Adrenal gland (tissue), 12 donors: Measurements from ENCODE around the gene NSMCE4A. TPM values are rescaled to one million over a fixed set of nuclear protein-coding genes. Genes with fewer than 3 reads are reported as not detected.

Source experiments
- DNase-seq, 7 donors: peaks; one replicate each; pipeline ENCODE4 v3.0.0-alpha.2; 2019 to 2020
- H3K27ac ChIP-seq, 5 donors: fragments of 200-600 bp; sonication (generic) in 4 of 5; 1 replicate in 3 of 5; 2 replicates in 2 of 5; pipeline versions ENCODE4 v1.5.1 to v1.8.0; 2016 to 2020; ENCODE audit warnings: mild to moderate bottlenecking in 1 of 5
- H3K27me3 ChIP-seq: fragments of 200-600 bp; 2 replicates; pipeline ENCODE4 v1.8.0; 2021
- H3K36me3 ChIP-seq, 2 donors: fragments of 200-600 bp; replicated peaks in 1 of 2; 1 replicate in 1 of 2; 2 replicates in 1 of 2; pipeline versions ENCODE4 v1.5.1 to v1.8.0; 2018 to 2022
- H3K4me1 ChIP-seq, 2 donors: fragments of 200-600 bp; replicated peaks in 1 of 2; 1 replicate in 1 of 2; 2 replicates in 1 of 2; pipeline versions ENCODE4 v1.5.1 to v1.8.0; 2018 to 2021
- H3K4me3 ChIP-seq, 4 donors: fragments of 200-600 bp; sonication (generic) in 3 of 4; one replicate each; pipeline ENCODE4 v1.5.1; 2016 to 2018
- H3K9me3 ChIP-seq, 3 donors: fragments of 200-600 bp; sonication (generic) in 1 of 3; replicated peaks in 1 of 3; 1 replicate in 2 of 3; 2 replicates in 1 of 3; pipeline versions ENCODE4 v1.5.1 to v1.8.0; 2016 to 2021
- CTCF ChIP-seq, 6 experiments: fragments of 450-650 bp in 4 of 6; fragments of 200-600 bp in 2 of 6; sonication (generic) in 1 of 6; IDR thresholded peaks; 1 replicate in 5 of 6; 2 replicates in 1 of 6; pipeline versions ENCODE4 v1.5.1 to v1.8.0; 2016 to 2021; ENCODE audit warnings: antibody characterized with exemption in 6 of 6, mild to moderate bottlenecking in 2 of 6, moderate library complexity in 1 of 6
- POLR2A ChIP-seq, 2 donors: fragments of 450-650 bp; IDR thresholded peaks; one replicate each; pipeline ENCODE4 v1.6.1; 2017; ENCODE audit warnings: antibody characterized with exemption in 2 of 2, mild to moderate bottlenecking in 2 of 2, moderate library complexity in 1 of 2
- WGBS, 4 donors: extraction: QIAGEN DNeasy Blood & Tissue Kit in 2 of 4; methylation state at CpG; one replicate each; pipeline versions ENCODE4 v1.1.5 to v1.1.7; 2013 to 2017; 5-methylcytosine and 5-hydroxymethylcytosine counted together
- intact Hi-C, 2 donors: fragments of 100-400 bp; cut with DNase I; formaldehyde crosslinking; loops; one replicate each; pipeline versions ENCODE4 v1.14.1 to v1.15.0; 2022 to 2023
- polyA plus RNA-seq, 3 donors: library from polyadenylated mRNA; stranded (reverse); fragments of 200-250 nt in 2 of 3; fragments of 350-450 nt in 1 of 3; fragmentation: Illumina TruSeq in 1 of 3; extraction: RNeasy Lipid Tissue Mini Kit (QIAGEN cat#74804) in 1 of 3; gene quantifications; one replicate each; pipeline ENCODE4 v1.2.3, GENCODE V29; 2013 to 2014
- total RNA-seq, 9 donors: library from RNA; depleted of rRNA in 4 of 9; stranded (reverse); fragments of >200 nt in 4 of 9; fragments of 120-200 nt in 1 of 9; fragmentation: NEBNext Ultra II Directional in 1 of 9; extraction: Animal tissue kit (Norgen Biotek cat#: 25700) in 1 of 9; gene quantifications; one replicate each; pipeline versions ENCODE4 v1.1.0 to v1.2.4, GENCODE V29; 2013 to 2023
- donor health status: healthy with polysubstance abuse.
- donor health status: Bipolar disorder and iron deficiency.
- donor health status: DM: yes; HTN: yes; CAD: no.
- donor health status: DM: no; HTN: no; CAD: no.
- donor health status: DM: no; HTN: no; CAD: no.
- donor health status: DM: yes; HTN: yes; CAD: no.

Gene NSMCE4A
- total and polyA plus RNA-seq, 12 donors = 25.6 to 94.8 (median 42.1) TPM

GRCh38 chr10:122010405-122011050, 35.5 kb upstream of the NSMCE4A start:
- H3K4me3 ChIP-seq = no peak overlapping the region
- intact Hi-C loops = no loop called here
- no peaks in the 10 kb centered on the region for H3K36me3 ChIP-seq
- no peak for DNase-seq
- no peaks in the 10 kb centered on the region for H3K27me3 ChIP-seq
- H3K9me3 ChIP-seq = no peaks in the 10 kb centered on the region
- H3K27ac ChIP-seq = no peak overlapping the region
- H3K4me1 ChIP-seq = no peaks in the 10 kb centered on the region
- WGBS, 4 donors = 80 to 92% (median 85%) methylated on average over 4 of the region's 4 CpGs
- TF ChIP-seq POLR2A (IDR thresholded peaks at IDR 0.05) = no peak

GRCh38 chr10:122007415-122007814, 32.4 kb upstream of the NSMCE4A start:
- Histone ChIP-seq H3K4me3 (no peak overlapping the region), H3K36me3 (no peaks in the 10 kb centered on the region), H3K27ac (no peak overlapping the region), H3K9me3 (no peaks in the 10 kb centered on the region), H3K27me3 (no peaks in the 10 kb centered on the region), H3K4me1 (no peaks in the 10 kb centered on the region)
- 46 to 69% (median 60%) methylated on average over 3 of the region's 3 CpGs for WGBS, 4 donors
- intact Hi-C loops = no loop called here
- TF ChIP-seq CTCF (IDR thresholded peaks at IDR 0.05) (no peak), POLR2A (IDR thresholded peaks at IDR 0.05) (no peak)
- DNase-seq = no peak

GRCh38 chr10:122001698-122002097, 26.7 kb upstream of the NSMCE4A start:
- Histone ChIP-seq H3K27me3 (no peaks in the 10 kb centered on the region), H3K4me1 (no peaks in the 10 kb centered on the region), H3K27ac (no peak overlapping the region), H3K36me3 (no peaks in the 10 kb centered on the region), H3K4me3 (no peak overlapping the region), H3K9me3 (peaks cover 0 to 5% (median 0%) of the 10 kb centered on the region in 3 donors)
- DNase-seq = no peak
- intact Hi-C loops = no loop called here
- TF ChIP-seq CTCF (IDR thresholded peaks at IDR 0.05) (no peak), POLR2A (IDR thresholded peaks at IDR 0.05) (no peak)
- 42 to 72% (median 55%) methylated on average over 1 of the region's 1 CpG for WGBS, 4 donors

GRCh38 chr10:121999301-121999700, 24.3 kb upstream of the NSMCE4A start:
- no peak for TF ChIP-seq POLR2A (IDR thresholded peaks at IDR 0.05)
- TF ChIP-seq CTCF (IDR thresholded peaks at IDR 0.05) = no peak

GRCh38 chr10:121998462-121998861, 23.4 kb upstream of the NSMCE4A start:
- WGBS, 4 donors = 75 to 87% (median 84%) methylated on average over 6 of the region's 6 CpGs
- no peak overlapping the region for H3K27ac ChIP-seq

More at GRCh38 chr10:121999301-121999700, 24.3 kb upstream of the NSMCE4A start:
- Histone ChIP-seq H3K4me1 (peaks cover 0 to 4% of the 10 kb centered on the region in 2 donors), H3K9me3 (peaks cover 0 to 5% (median 0%) of the 10 kb centered on the region in 3 donors), H3K36me3 (no peaks in the 10 kb centered on the region), H3K4me3 (no peak overlapping the region), H3K27me3 (no peaks in the 10 kb centered on the region), H3K27ac (no peak overlapping the region)
- intact Hi-C loops = no loop called here
- WGBS, 4 donors = 88 to 92% (median 91%) methylated on average over 4 of the region's 4 CpGs
- no peak for DNase-seq

More at GRCh38 chr10:121998462-121998861, 23.4 kb upstream of the NSMCE4A start:
- H3K27me3 ChIP-seq = no peaks in the 10 kb centered on the region
- DNase-seq = no peak
- peaks cover 0 to 4% of the 10 kb centered on the region in 2 donors for H3K4me1 ChIP-seq
- no peak overlapping the region for H3K4me3 ChIP-seq
- no peak for TF ChIP-seq CTCF (IDR thresholded peaks at IDR 0.05)
- no peak for TF ChIP-seq POLR2A (IDR thresholded peaks at IDR 0.05)
- intact Hi-C loops = no loop called here
- H3K9me3 ChIP-seq = peaks cover 0 to 5% (median 0%) of the 10 kb centered on the region in 3 donors
- no peaks in the 10 kb centered on the region for H3K36me3 ChIP-seq
